Breast epithelium (tissue), 4 donors: ENCODE data around the gene TNS3. TPM values are rescaled to one million over a fixed set of nuclear protein-coding genes. Genes with fewer than 3 reads are reported as not detected.
A peak's percentile ranks its signal among the peaks of the same experiment; 100 is the strongest.

Source experiments
- DNase-seq, 2 donors: peaks; one replicate each; pipeline ENCODE4 v3.0.0-alpha.2; 2019; ENCODE audit warnings: low spot score in 2 of 2
- H3K27ac ChIP-seq, 2 donors: fragments of 200-600 bp; sonication (generic) in 1 of 2; one replicate each; pipeline ENCODE4 v1.5.1; 2016 to 2019; ENCODE audit warnings: mild to moderate bottlenecking in 1 of 2
- H3K27me3 ChIP-seq, 2 donors: fragments of 200-600 bp; sonication (generic) in 1 of 2; one replicate each; pipeline versions ENCODE4 v1.5.1 to v1.6.0; 2017 to 2019; ENCODE audit warnings: control low read depth in 1 of 2, mild to moderate bottlenecking in 1 of 2
- H3K36me3 ChIP-seq: fragments of 200-600 bp; one replicate; pipeline ENCODE4 v1.5.1; 2019
- H3K4me1 ChIP-seq, 2 donors: fragments of 200-600 bp; sonication (generic); one replicate each; pipeline ENCODE4 v1.5.1; 2016 to 2019; ENCODE audit warnings: control low read depth in 1 of 2
- H3K4me3 ChIP-seq, 3 donors: fragments of 200-600 bp; sonication (generic); 1 replicate in 2 of 3; 2 replicates in 1 of 3; pipeline ENCODE4 v1.5.1; 2016 to 2019; ENCODE audit warnings: mild to moderate bottlenecking in 3 of 3, moderate library complexity in 2 of 3
- H3K9me3 ChIP-seq, 2 donors: fragments of 200-600 bp; sonication (generic) in 1 of 2; one replicate each; pipeline ENCODE4 v1.5.1; 2016 to 2019; ENCODE audit warnings: control low read depth in 1 of 2
- CTCF ChIP-seq, 3 donors: fragments of 450-650 bp; IDR thresholded peaks; one replicate each; pipeline ENCODE4 v1.5.1; 2016 to 2017; ENCODE audit warnings: antibody characterized with exemption in 3 of 3, mild to moderate bottlenecking in 3 of 3, moderate library complexity in 3 of 3
- POLR2A ChIP-seq: fragments of 450-650 bp; IDR thresholded peaks from one replicate; pipeline ENCODE4 v1.6.1; 2016; ENCODE audit warnings: antibody characterized with exemption, mild to moderate bottlenecking, moderate library complexity
- POLR2AphosphoS5 ChIP-seq, 3 donors: sonication (generic); formaldehyde crosslinking; IDR thresholded peaks; one replicate each; pipeline ENCODE4 v1.6.1; 2017; ENCODE audit warnings: antibody characterized with exemption in 3 of 3
- intact Hi-C: fragments of 100-400 bp; cut with DNase I; formaldehyde crosslinking; loops from one replicate; pipeline ENCODE4 v1.15.1; 2023; ENCODE audit warnings: low total_unique reads
- total RNA-seq, 3 donors: library from RNA; depleted of rRNA; stranded (reverse); fragments of >200 nt; gene quantifications; one replicate each; pipeline ENCODE4 v1.1.0, GENCODE V29; 2016

Gene TNS3
- total RNA-seq, 3 donors from 2014 or later, result 41.0 to 78.1 (median 56.2) TPM

- peaks cover 0 to 8% of the 10 kb centered on the region in 2 donors for H3K4me1 ChIP-seq
- H3K27me3 ChIP-seq, result no peaks in the 10 kb centered on the region
- no peaks in the 10 kb centered on the region for H3K36me3 ChIP-seq
- TF ChIP-seq POLR2A (no peak), CTCF (IDR thresholded peaks at IDR 0.05) (no peak), POLR2AphosphoS5 (IDR thresholded peaks at IDR 0.05) (no peak)
- peak; percentile 74 to 86 for DNase-seq
- no peaks in the 10 kb centered on the region for H3K9me3 ChIP-seq
- H3K4me3 ChIP-seq, result no peak overlapping the region
- intact Hi-C loops, result no loop called here
- H3K27ac ChIP-seq, result no peak overlapping the region
Observed at GRCh38 chr7:47371733-47372368, 210.1 kb downstream of the TNS3 start.

- intact Hi-C loops, result no loop called here
- DNase-seq, result no peak
- Histone ChIP-seq H3K27ac (no peak overlapping the region), H3K4me3 (no peak overlapping the region), H3K36me3 (no peaks in the 10 kb centered on the region), H3K9me3 (no peaks in the 10 kb centered on the region), H3K4me1 (peaks cover 0 to 8% of the 10 kb centered on the region in 2 donors), H3K27me3 (no peaks in the 10 kb centered on the region)
- no peak for TF ChIP-seq POLR2A
- no peak for TF ChIP-seq POLR2AphosphoS5 (IDR thresholded peaks at IDR 0.05)
- TF ChIP-seq CTCF (IDR thresholded peaks at IDR 0.05), result no peak
Observed at GRCh38 chr7:47371317-47371716, 210.6 kb downstream of the TNS3 start.

- no peaks in the 10 kb centered on the region for H3K9me3 ChIP-seq
- H3K27me3 ChIP-seq, result no peaks in the 10 kb centered on the region
- H3K4me1 ChIP-seq, result peaks cover 0 to 8% of the 10 kb centered on the region in 2 donors
- H3K4me3 ChIP-seq, result no peak overlapping the region
- no peaks in the 10 kb centered on the region for H3K36me3 ChIP-seq
- intact Hi-C loops, result no loop called here
- H3K27ac ChIP-seq, result no peak overlapping the region
- no peak for DNase-seq
- TF ChIP-seq CTCF (IDR thresholded peaks at IDR 0.05), result no peak
- TF ChIP-seq POLR2A, result no peak
- no peak for TF ChIP-seq POLR2AphosphoS5 (IDR thresholded peaks at IDR 0.05)
Observed at GRCh38 chr7:47370461-47371042, 211.4 kb downstream of the TNS3 start.

GRCh38 chr7:47369736-47370135, 212.2 kb downstream of the TNS3 start:
- no peaks in the 10 kb centered on the region for H3K9me3 ChIP-seq
- TF ChIP-seq POLR2A, result no peak
- TF ChIP-seq POLR2AphosphoS5 (IDR thresholded peaks at IDR 0.05), result no peak
- TF ChIP-seq CTCF (IDR thresholded peaks at IDR 0.05), result no peak
- no peak overlapping the region for H3K27ac ChIP-seq
- no peak for DNase-seq
- intact Hi-C loops, result no loop called here
- H3K4me3 ChIP-seq, result no peak overlapping the region
- peaks cover 0 to 8% of the 10 kb centered on the region in 2 donors for H3K4me1 ChIP-seq
- H3K36me3 ChIP-seq, result no peaks in the 10 kb centered on the region
- no peaks in the 10 kb centered on the region for H3K27me3 ChIP-seq

GRCh38 chr7:47368190-47368812, 213.6 kb downstream of the TNS3 start:
- H3K4me1 ChIP-seq, result peaks cover 0 to 8% of the 10 kb centered on the region in 2 donors
- H3K4me3 ChIP-seq, result no peak overlapping the region
- TF ChIP-seq POLR2AphosphoS5 (IDR thresholded peaks at IDR 0.05), result no peak
- DNase-seq, result no peak
- no peaks in the 10 kb centered on the region for H3K36me3 ChIP-seq
- H3K27ac ChIP-seq, result no peak overlapping the region
- intact Hi-C loops, result no loop called here
- no peaks in the 10 kb centered on the region for H3K27me3 ChIP-seq
- H3K9me3 ChIP-seq, result no peaks in the 10 kb centered on the region
